Activated naive CD4-positive, alpha-beta T cell (primary cell): ENCODE measurements around the gene PLOD2.

Experiments
- DNase-seq, 4 experiments: peaks; one replicate each; lab custom pipeline; 2025; lab: John Stamatoyannopoulos, UW

The PLOD2 gene

GRCh38 chr3:146100180-146100579, 60.8 kb downstream of the PLOD2 start:
- no peak for DNase-seq

- no peak for DNase-seq
Observed at GRCh38 chr3:146099316-146099715, 61.7 kb downstream of the PLOD2 start.

GRCh38 chr3:146093896-146094295, 67.1 kb downstream of the PLOD2 start:
- DNase-seq = no peak

DNA sequence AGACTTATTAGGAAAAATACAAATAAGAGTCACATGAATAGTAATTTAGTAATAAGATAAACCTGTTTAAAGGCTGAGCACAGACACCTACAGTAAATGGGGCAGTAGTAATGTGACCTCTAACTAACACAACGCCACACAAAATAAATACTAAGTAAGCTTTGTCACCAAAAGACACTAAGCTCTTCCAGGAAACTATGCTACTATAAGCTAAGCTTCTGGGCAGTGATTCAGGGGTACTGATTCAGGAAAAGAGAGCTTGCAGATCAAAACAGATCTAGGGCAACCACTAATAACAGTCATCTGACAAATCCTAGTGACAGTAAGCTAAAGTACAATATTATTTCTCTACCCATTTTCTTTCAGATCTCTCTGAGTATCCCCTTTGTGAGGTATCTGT, 68.8 kb downstream of the PLOD2 start:
- no peak for DNase-seq

DNA sequence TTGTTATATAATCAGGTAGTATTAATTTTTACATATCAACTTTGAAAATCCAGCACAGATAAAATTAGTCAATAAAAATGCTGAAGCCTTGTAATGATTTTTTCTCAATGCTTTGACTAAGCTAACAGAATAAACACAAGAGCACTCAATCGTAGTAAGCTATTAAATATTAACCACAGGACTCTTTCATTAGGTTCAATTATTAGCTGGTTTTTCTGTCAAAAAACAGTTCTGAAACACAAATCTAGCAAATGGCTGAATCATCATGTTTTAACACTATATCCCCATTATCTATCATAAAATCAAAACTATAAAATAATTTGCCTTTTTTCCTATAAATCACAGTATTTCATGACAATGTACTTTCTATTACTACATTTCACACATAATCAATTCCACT, 69.6 kb downstream of the PLOD2 start:
- DNase-seq = no peak

- no peak for DNase-seq
Observed at GRCh38 chr3:146090521-146090920, 70.5 kb downstream of the PLOD2 start.

DNA sequence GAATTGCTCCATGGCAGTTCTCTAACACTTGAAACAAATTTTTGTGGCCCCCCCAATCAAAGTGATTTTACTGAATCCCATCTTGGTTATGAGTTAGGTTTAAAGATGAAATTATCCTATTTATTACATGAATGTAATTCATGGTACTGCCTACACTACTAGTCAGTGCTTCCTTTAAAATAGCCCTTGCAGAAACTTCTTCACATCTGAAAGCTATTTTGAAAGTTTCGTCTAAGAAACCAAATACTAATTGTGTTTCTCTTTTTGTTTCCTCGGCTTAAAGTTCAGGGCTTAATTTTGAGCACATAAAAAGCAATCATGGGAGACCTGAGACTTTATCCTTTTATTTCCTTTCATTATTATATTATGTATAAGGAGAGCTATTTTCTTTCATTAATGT, 72.1 kb downstream of the PLOD2 start:
- DNase-seq = no peak

DNA sequence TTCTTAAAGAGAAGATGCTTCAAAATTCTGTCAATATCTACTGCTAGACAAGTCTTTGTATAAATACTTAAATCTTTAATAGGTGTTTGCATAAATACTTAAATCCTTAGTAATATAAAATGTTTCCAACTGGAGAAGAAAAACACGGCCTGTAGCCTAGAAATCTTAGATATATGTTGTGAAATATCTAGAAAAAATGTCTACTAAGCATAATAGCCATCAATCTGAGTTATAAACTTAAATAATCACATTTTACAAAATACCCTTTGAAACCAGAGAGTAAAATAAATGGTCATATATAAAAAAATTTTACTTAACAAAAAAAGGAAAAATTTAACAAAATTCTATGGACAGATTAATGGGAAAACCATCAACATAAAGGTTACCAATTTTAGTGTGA, 73.9 kb downstream of the PLOD2 start:
- DNase-seq = no peak

GRCh38 chr3:146086211-146086610, 74.8 kb downstream of the PLOD2 start:
- no peak for DNase-seq

- no peak for DNase-seq
Observed at GRCh38 chr3:146085678-146086077, 75.3 kb downstream of the PLOD2 start.

- no peak for DNase-seq
Observed at GRCh38 chr3:146080578-146080977, 80.4 kb downstream of the PLOD2 start.

- DNase-seq = no peak
Observed at GRCh38 chr3:146078031-146078430, 83.0 kb downstream of the PLOD2 start.

DNA sequence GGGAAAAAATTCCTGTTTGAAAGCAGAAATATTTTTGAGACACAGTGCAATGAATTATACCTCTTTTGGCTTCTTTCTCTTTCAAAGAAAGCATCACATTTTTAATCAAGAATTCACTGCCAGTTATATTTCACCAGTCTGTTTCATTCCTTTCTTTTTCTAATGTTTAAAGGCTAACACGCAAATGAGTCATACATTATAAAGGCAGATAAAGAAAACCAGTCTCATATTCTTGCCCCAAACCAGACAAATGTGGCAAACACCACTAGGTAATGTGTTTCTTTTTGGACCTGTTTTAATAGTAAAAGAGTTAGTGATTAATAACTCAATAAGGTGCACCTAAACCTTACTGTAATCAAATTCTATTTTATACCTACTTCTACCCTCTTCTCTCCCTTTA, 83.8 kb downstream of the PLOD2 start:
- DNase-seq = no peak

GRCh38 chr3:146072824-146073223, 88.2 kb downstream of the PLOD2 start:
- no peak for DNase-seq

DNA sequence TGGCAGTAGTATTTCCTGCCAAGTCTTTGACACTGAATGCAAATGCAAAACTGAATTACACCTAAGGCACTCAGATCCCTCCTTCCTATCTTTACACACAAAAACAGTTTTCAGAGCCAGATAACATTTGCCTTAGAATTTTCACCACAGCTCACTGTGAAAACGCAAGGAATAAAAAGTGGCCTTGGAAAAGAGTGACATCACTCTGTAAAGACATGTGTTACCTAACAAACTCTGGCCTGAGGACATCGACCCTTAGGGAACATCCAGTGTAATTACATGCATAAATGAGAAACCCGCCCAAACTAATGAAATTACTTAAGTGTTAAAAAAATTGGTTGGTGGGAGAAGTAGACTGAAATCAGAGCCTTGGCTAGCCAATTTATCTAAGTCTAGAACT, 88.9 kb downstream of the PLOD2 start:
- no peak for DNase-seq

- no peak for DNase-seq
Observed at GRCh38 chr3:146071632-146072031, 89.4 kb downstream of the PLOD2 start.

- no peak for DNase-seq
Observed at GRCh38 chr3:146067048-146067447, 93.9 kb downstream of the PLOD2 start.

DNA sequence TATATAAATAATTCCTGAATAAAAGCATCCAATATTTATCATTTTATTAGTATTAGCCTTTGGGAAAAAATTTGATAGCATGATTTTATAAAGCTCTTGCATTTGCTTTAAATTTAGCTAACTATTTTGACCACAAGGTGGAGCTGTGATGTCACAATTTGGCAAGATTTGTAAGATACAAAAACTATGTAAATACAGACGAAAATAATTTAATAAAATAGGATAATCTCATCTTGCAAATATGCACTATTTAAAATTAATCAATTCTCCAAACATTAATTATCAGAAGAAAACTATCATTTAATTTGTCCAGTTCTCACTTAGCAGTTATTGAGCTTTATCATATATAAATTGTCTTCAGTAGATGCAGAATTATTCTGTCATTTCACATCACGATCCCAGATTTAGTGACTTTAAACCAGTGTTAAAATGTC, 95.4 kb downstream of the PLOD2 start:
- DNase-seq = no peak

GRCh38 chr3:146058241-146058640, 102.7 kb downstream of the PLOD2 start:
- DNase-seq = no peak

DNA sequence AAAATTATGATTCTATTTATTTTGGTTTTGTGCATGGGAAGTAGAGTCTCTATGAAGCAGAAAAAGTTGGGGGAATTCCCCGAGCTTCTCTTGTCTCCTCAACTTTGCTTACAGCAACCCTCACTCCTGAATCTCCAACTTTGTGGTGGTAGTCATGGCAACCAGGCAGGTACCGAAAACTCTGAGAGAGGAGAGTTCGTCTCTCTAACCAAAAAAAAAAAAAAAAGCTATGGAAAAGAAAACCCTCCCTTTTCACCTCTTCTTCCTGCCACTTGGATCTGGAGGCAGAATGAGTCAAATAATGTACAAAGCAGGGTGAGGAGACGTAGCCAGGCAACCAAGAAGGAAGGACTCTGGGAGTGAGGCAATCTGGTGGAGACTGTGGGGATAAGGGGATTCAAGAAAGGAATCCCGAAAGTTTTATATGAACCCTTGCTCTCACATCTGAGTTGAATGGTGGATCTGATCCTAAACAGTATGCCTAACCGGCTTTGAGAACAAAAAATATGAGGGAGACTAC, 108.1 kb downstream of the PLOD2 start:
- DNase-seq = no peak

DNA sequence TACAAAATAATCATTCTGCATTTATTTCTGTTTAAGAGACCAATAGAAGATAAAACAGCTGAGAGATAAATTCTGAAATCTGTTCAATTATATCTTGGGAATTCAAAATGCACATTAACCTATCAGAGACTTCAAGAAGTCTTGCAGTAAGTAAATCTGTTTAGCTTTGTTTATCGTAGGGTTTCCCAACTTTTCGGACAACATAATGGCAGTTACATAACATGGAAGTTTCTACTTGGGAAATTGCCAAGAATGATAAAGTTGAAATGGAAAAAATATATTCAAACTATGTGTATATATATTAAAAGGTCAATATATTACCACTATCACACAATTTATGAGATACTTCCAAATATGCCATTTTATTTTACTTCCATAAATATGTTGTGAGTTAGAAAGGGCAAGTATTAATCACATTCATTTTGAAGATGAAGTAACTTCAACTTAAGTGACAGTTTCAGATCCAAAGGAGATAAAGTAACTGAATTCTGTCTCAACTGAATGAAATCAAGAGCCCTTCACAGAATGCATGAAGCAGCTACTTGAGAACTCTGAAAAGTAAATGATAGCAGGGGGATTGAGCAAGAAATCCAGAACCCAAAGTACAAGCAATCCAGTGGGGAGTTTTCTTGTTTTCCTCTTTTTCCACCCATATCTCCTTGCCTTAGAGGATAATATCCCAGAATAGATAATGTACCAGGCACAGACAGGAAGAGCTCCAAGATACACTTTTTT, 108.8 kb downstream of the PLOD2 start:
- no peak for DNase-seq

DNA sequence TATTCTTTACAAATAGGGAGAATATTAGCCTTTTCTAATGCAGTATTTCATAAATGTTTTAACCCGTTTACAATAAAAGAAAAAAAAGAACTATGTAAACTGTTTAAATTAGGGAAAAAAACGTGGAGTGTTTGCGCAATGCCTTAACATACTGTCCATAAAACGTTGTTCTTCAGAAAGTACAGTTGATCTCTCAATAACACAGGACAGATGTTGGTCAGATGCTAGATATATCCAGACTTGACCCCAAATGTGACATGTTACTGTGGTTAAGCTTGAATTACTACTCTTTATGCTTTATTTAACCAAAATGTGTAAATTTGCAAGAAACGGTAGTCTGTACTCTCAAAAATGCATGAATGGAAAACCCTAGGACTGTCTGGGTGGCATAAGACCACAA, 110.3 kb downstream of the PLOD2 start:
- DNase-seq = no peak

DNA sequence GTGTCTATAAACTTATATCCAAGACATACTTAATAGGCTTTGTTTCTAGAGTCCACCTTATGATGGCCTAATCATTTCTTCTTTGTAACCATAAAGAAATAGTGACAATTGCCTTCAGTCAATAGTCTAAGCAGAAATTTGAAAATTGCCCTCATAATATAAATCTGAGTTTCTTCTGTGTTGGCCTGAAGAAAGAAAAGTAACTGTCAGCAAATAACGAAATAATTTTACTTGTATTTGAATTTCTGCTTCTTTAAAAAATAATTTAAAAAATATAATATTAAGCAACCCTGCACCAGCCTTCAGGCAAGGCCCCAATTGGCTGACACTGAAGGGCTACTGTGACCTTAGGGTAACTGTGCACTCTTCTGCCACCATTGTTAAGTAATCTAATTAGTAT, 113.5 kb downstream of the PLOD2 start:
- no peak for DNase-seq

DNA sequence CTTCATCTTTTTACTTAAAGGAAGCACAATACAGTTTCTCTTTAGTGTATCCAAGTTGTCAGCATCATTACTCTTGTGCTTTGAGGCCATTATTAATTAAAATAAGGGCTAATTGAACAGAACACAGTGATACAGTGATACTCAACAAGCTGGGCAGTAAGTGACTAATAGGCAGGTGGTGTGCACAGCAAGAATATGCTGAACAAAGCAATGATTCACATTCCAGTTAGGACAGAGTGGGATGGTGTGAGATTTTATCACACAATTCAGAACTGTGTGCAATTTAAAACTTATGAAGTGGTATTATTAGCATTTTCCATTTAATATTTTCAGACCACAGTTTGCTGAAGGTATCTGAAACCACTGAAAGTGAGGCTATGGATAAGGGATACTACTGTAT, 116.9 kb downstream of the PLOD2 start:
- DNase-seq = no peak
